IMR-90 (cell line): ENCODE measurements around the gene CYFIP2. TPM values are rescaled to one million over a fixed set of nuclear protein-coding genes. Genes with fewer than 3 reads are reported as not detected.

ENCODE experiments used
- ATAC-seq: fragments of 200-7000 bp; cut with Tn5 transposase; 2 replicates; pipeline ENCODE4 v1.9.1; 2020; ENCODE audit warnings: low read depth, mild to moderate bottlenecking, moderate library complexity
- BruUV-seq: library from RNA; stranded (reverse); fragments of 400-500 nt; replicated peaks from 2 replicates; lab custom pipeline; 2021; lab: Mats Ljungman, UMichigan
- CTCF ChIA-PET: fragments of 300-600 bp; formaldehyde crosslinking; extraction: SDS; loops from one replicate; lab custom pipeline; 2021; ENCODE audit warnings: antibody characterized with exemption; lab: Yijun Ruan, JAX
- POLR2A ChIA-PET: fragments of 300-600 bp; sonication (Branson Sonifier 250); formaldehyde crosslinking; loops from one replicate; lab custom pipeline; 2022; ENCODE audit warnings: antibody characterized with exemption; ENCODE audit not compliant: unreplicated experiment; lab: Charles Lee
- DNase-seq: peaks from one replicate; pipeline ENCODE4 v3.0.0; 2013
- H2AFZ ChIP-seq: replicated peaks from 2 replicates; pipeline ENCODE3; 2013; ENCODE audit warnings: low read length, mild to moderate bottlenecking; ENCODE audit not compliant: poor library complexity
- H2AK5ac ChIP-seq: 2 replicates; pipeline ENCODE4 v1.6.1; 2013; ENCODE audit warnings: low read depth, low read length, inconsistent platforms
- H2AK9ac ChIP-seq: replicated peaks from 2 replicates; pipeline ENCODE3; 2013; ENCODE audit warnings: mild to moderate bottlenecking, low read depth, low read length, moderate library complexity; ENCODE audit not compliant: poor library complexity
- H2BK120ac ChIP-seq: 2 replicates; pipeline ENCODE4 v1.6.1; 2013; ENCODE audit warnings: low read depth, low read length, inconsistent platforms
- H2BK15ac ChIP-seq: 3 replicates; pipeline ENCODE4 v1.6.1; 2013; ENCODE audit warnings: low read depth, low read length, inconsistent platforms
- H2BK20ac ChIP-seq: 2 replicates; pipeline ENCODE4 v1.6.1; 2013; ENCODE audit warnings: low read depth, mild to moderate bottlenecking, inconsistent platforms, low read length, moderate library complexity
- H2BK5ac ChIP-seq: 2 replicates; pipeline ENCODE4 v1.6.1; 2013; ENCODE audit warnings: mild to moderate bottlenecking, low read depth, low read length, inconsistent platforms; ENCODE audit not compliant: poor library complexity, severe bottlenecking
- H3K14ac ChIP-seq: replicated peaks from 2 replicates; pipeline ENCODE4 v1.6.1; 2013; ENCODE audit warnings: low read depth, low read length, inconsistent platforms
- H3K18ac ChIP-seq: 2 replicates; pipeline ENCODE4 v1.6.1; 2013; ENCODE audit warnings: low read depth, low read length, control low read depth
- H3K23ac ChIP-seq: 2 replicates; pipeline ENCODE4 v1.6.1; 2013; ENCODE audit warnings: low read depth, low read length, inconsistent platforms
- H3K27ac ChIP-seq: 2 replicates; pipeline ENCODE4 v1.5.1; 2013; ENCODE audit warnings: mild to moderate bottlenecking, control low read depth, low read length; ENCODE audit not compliant: insufficient read depth
- H3K27me3 ChIP-seq: 2 replicates; pipeline ENCODE4 v1.6.1; 2013; ENCODE audit warnings: low read length; ENCODE audit not compliant: control insufficient read depth, insufficient read depth
- H3K36me3 ChIP-seq: 2 replicates; pipeline ENCODE4 v1.6.1; 2013; ENCODE audit warnings: low read length, mixed read lengths; ENCODE audit not compliant: control insufficient read depth, insufficient read depth
- H3K4ac ChIP-seq: 2 replicates; pipeline ENCODE4 v1.6.1; 2013; ENCODE audit warnings: low read depth, low read length, inconsistent platforms
- H3K4me1 ChIP-seq: 2 replicates; pipeline ENCODE4 v1.6.1; 2013; ENCODE audit warnings: low read length, mixed read lengths; ENCODE audit not compliant: control insufficient read depth, insufficient read depth
- H3K4me2 ChIP-seq: 2 replicates; pipeline ENCODE4 v1.6.1; 2013; ENCODE audit warnings: low read depth, mild to moderate bottlenecking, control low read depth, low read length, moderate library complexity
- H3K4me3 ChIP-seq: 2 replicates; pipeline ENCODE4 v1.5.1; 2013; ENCODE audit warnings: low read depth, mild to moderate bottlenecking, control low read depth, low read length, moderate library complexity; ENCODE audit not compliant: insufficient read depth
- H3K56ac ChIP-seq: 2 replicates; pipeline ENCODE4 v1.6.1; 2013; ENCODE audit warnings: low read length, inconsistent platforms; ENCODE audit not compliant: insufficient read depth; ENCODE audit errors: extremely low read depth
- H3K79me1 ChIP-seq, 2 experiments: 2 replicates each; pipeline ENCODE4 v1.6.1; 2013; ENCODE audit warnings: low read length in 2 of 2, inconsistent platforms in 1 of 2, low read depth in 1 of 2
- H3K9ac ChIP-seq: 2 replicates; pipeline ENCODE4 v1.6.1; 2013; ENCODE audit warnings: low read depth, low read length, control low read depth
- H3K9me1 ChIP-seq: 2 replicates; pipeline ENCODE4 v1.6.1; 2013; ENCODE audit warnings: low read length, inconsistent platforms; ENCODE audit not compliant: insufficient read depth
- H3K9me3 ChIP-seq: 2 replicates; pipeline ENCODE4 v1.6.1; 2013; ENCODE audit warnings: low read length; ENCODE audit not compliant: control insufficient read depth, insufficient read depth
- H4K20me1 ChIP-seq: 2 replicates; pipeline ENCODE4 v1.6.1; 2013; ENCODE audit warnings: low read length, inconsistent platforms; ENCODE audit not compliant: insufficient read depth
- H4K5ac ChIP-seq: 2 replicates; pipeline ENCODE4 v1.6.1; 2013; ENCODE audit warnings: mild to moderate bottlenecking, low read depth, low read length, control low read depth
- H4K8ac ChIP-seq, 2 experiments: 2 replicates each; pipeline ENCODE4 v1.6.1; 2013; ENCODE audit warnings: low read depth in 2 of 2, low read length in 2 of 2, control low read depth in 1 of 2, inconsistent platforms in 1 of 2
- H4K91ac ChIP-seq: 2 replicates; pipeline ENCODE4 v1.6.1; 2013; ENCODE audit warnings: low read depth, low read length, inconsistent platforms; ENCODE audit not compliant: insufficient read depth
- BHLHE40 ChIP-seq: fragments of 150-350 bp; IDR thresholded peaks from 2 replicates; pipeline ENCODE4 v1.6.1; 2016; ENCODE audit warnings: mild to moderate bottlenecking, low read depth, low read length
- CEBPB ChIP-seq: IDR thresholded peaks from 2 replicates; pipeline ENCODE4 v1.6.1; 2012; ENCODE audit warnings: low read depth, low read length, improper control_type of control experiment
- CTCF ChIP-seq: conservative IDR thresholded peaks from 2 replicates; pipeline ENCODE4 v1.5.1; 2012; ENCODE audit warnings: mild to moderate bottlenecking, low read depth, low read length, improper control_type of control experiment
- MAFK ChIP-seq: IDR thresholded peaks from 2 replicates; pipeline ENCODE4 v1.6.1; 2012; ENCODE audit warnings: low read depth, low read length, improper control_type of control experiment
- MAZ ChIP-seq: IDR thresholded peaks from 2 replicates; pipeline ENCODE4 v1.6.1; 2012; ENCODE audit warnings: low read depth, mild to moderate bottlenecking, low read length, improper control_type of control experiment, moderate library complexity, borderline replicate concordance
- POLR2A ChIP-seq: IDR thresholded peaks from 2 replicates; pipeline ENCODE4 v1.6.1; 2012; ENCODE audit warnings: mild to moderate bottlenecking, low read depth, low read length
- RAD21 ChIP-seq: IDR thresholded peaks from 2 replicates; pipeline ENCODE4 v1.6.1; 2012; ENCODE audit warnings: low read length, improper control_type of control experiment
- RCOR1 ChIP-seq: IDR thresholded peaks from 2 replicates; pipeline ENCODE4 v1.6.1; 2012; ENCODE audit warnings: mild to moderate bottlenecking, low read length, improper control_type of control experiment; ENCODE audit not compliant: insufficient replicate concordance
- SMC3 ChIP-seq: fragments of 150-350 bp; IDR thresholded peaks from 2 replicates; pipeline ENCODE4 v1.6.1; 2016; ENCODE audit warnings: low read depth, mild to moderate bottlenecking, antibody characterized with exemption, low read length, moderate library complexity
- USF2 ChIP-seq: fragments of 150-350 bp; IDR thresholded peaks from 2 replicates; pipeline ENCODE4 v1.6.1; 2017; ENCODE audit warnings: mild to moderate bottlenecking, antibody characterized with exemption, low read length, low read depth
- WGBS, 2 experiments: methylation state at CpG; one replicate each; pipeline versions ENCODE4 v1.1.5 to v1.1.7; 2013; ENCODE audit warnings: missing lambda C conversion rate in 2 of 2; ENCODE audit not compliant: insufficient read length in 1 of 2; ENCODE audit errors: extremely low coverage in 2 of 2; 5-methylcytosine and 5-hydroxymethylcytosine counted together
- dilution Hi-C: fragments of 300-500 bp; cut with HindIII; formaldehyde crosslinking; loops from one replicate; pipeline ENCODE4 v1.14.3; 2018; ENCODE audit warnings: low sequenced_read_pairs; ENCODE audit not compliant: unreplicated experiment
- in situ Hi-C: fragments of 300-500 bp; cut with MboI; formaldehyde crosslinking; loops from 3 replicates; pipeline ENCODE4 v1.14.3; 2019; ENCODE audit warnings: low sequenced_read_pairs, inconsistent platforms, mixed read lengths
- intact Hi-C: fragments of 100-400 bp; cut with micrococcal nuclease; formaldehyde crosslinking; loops from 2 replicates; pipeline ENCODE4 v1.10.0; 2022
- polyA plus RNA-seq, 3 experiments: library from polyadenylated mRNA; depleted of rRNA; stranded (reverse); fragments of >200 nt; gene quantifications; 2 replicates each; pipeline ENCODE4 v1.2.3, GENCODE V29; 2012; ENCODE audit warnings: low replicate concordance in 1 of 3
- total RNA-seq: library from RNA; depleted of rRNA; stranded (reverse); fragments of >200 nt; gene quantifications from 2 replicates; pipeline ENCODE4 v1.2.3, GENCODE V29; 2012

The CYFIP2 gene
- total and polyA plus RNA-seq, 2 of the 4 experiments (the other 2 are of a cell fraction) = 6.8 to 13.4 TPM

DNA sequence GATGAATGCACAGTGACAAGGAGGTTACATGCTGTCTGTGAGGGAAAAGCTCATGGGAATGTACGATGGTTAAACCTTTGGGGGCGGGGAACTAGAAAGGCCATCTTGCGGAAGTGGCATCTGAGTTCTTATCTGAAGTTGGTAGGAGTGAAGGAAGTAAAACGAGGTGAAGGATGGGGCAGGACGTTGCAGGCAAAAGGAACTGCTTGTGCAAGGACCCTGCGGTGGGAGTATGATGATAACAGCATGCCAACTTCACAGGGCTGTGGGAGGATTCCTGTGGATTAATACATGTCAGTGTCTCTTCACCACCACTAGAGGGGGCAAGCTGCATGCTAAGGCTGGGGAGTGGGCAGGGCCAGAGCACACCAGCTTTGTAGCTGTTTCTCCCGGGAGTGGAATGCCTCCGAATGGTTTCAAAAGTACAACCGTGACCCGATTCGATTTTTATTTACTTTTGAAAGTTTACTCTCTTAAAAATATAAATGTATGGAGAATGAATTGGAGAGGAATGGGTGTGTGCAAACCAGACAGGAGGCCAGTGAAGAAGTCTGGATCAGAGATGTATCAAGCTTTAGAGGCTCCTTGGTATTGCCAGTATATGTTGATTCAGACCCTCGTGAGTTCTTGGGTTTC is 62.5 kb downstream of the CYFIP2 start:
- ChIA-PET POLR2A (no interaction called here), CTCF (interaction anchor here (0.5 to 1.6 kb wide), 16 partner anchors 8 to 420 kb away, joined by 3 to 14 read pairs (median 3); no protein-coding TSS in a partner anchor)
- WGBS, 2 experiments = 87% methylated on average over 3 of the region's 12 CpGs; no CpG with 5 or more reads in 1 of the 2 experiments
- Histone ChIP-seq H2BK20ac (no peak overlapping the region), H2AK5ac (no peak overlapping the region), H4K5ac (no peak overlapping the region), H3K4me3 (peak overlapping the region; percentile 13; the same call in 1 of the 2 replicates), H2BK120ac (peak overlapping the region; percentile 21; the same call in 1 of the 2 replicates), H3K9me3 (no peaks in the 10 kb centered on the region), H3K23ac (peak overlapping the region; percentile 52; the same call in 1 of the 2 replicates), H3K4me2 (peak overlapping the region; percentile 43), H3K9me1 (no peaks in the 10 kb centered on the region), H3K18ac (no peak overlapping the region), H4K8ac (peak overlapping the region in 1 of 2 experiments; percentile 10; a peak in 1 of 4 replicates), H3K36me3 (no peaks in the 10 kb centered on the region), H2AFZ (peak overlapping the region; percentile 77), H2AK9ac (peak overlapping the region; percentile 69), H3K79me1 (no peaks in the 10 kb centered on the region), H2BK5ac (no peak overlapping the region), H3K9ac (peak overlapping the region; percentile 44; the same call in 1 of the 2 replicates), H3K4me1 (no peaks in the 10 kb centered on the region), H3K14ac (peak overlapping the region; percentile 40; the same call in 1 of the 2 replicates), H3K27me3 (no peaks in the 10 kb centered on the region), H3K4ac (peak overlapping the region; percentile 23), H4K20me1 (no peaks in the 10 kb centered on the region), H4K91ac (no peak overlapping the region), H3K27ac (no peak overlapping the region), H3K56ac (0 out of 2 replicates have a peak overlapping the region, but pooled peaks have one; percentile 25), H2BK15ac (no peak overlapping the region)
- peak; percentile 81 for DNase-seq
- peak; percentile 100 for ATAC-seq
- dilution Hi-C loops (no loop called here), in situ Hi-C loops (loop anchor here (10.0 kb wide), 1 partner anchor 406 kb away; the partner anchor contains the start of gene THG1L), intact Hi-C loops (loop anchor here (1.0 to 5.0 kb wide), 5 partner anchors 39 to 415 kb away; partner anchors contain the start of gene LSM11)
- TF ChIP-seq POLR2A (peak; percentile 41; the same call in 1 of the 2 replicates), USF2 (no peak), CEBPB (peak; percentile 66), MAFK (no peak), RAD21 (peak; percentile 98), MAZ (peak; percentile 59; the same call in 1 of the 2 replicates), SMC3 (peak; percentile 92), RCOR1 (no peak), BHLHE40 (no peak), CTCF (peak; percentile 97)
- no TSS peak for BruUV-seq
